G401 (cell line): Measurements from ENCODE around the gene RAB5IF. TPM values are rescaled to one million over a fixed set of nuclear protein-coding genes. Genes with fewer than 3 reads are reported as not detected.

Experiments used
- DNase-seq: peaks from one replicate; pipeline ENCODE4 v3.0.0-alpha.2; 2015; ENCODE audit warnings: low spot score
- in situ Hi-C: cut with HindIII; loops from 2 replicates; pipeline ENCODE4 v1.10.0; 2016; ENCODE audit warnings: low sequenced_read_pairs, mixed read lengths
- total RNA-seq: library from RNA; depleted of rRNA; stranded (reverse); fragments of >200 nt; shearing (Covaris generic); gene quantifications from 2 replicates; pipeline ENCODE4 v1.2.3, GENCODE V29; 2014; rRNA removed

RAB5IF gene
- total RNA-seq, 1 experiment from 2014 or later: 162 TPM

GRCh38 chr20:36647196-36648121 lies 41.9 kb downstream of the RAB5IF start:
- in situ Hi-C loops: no loop called here
- DNase-seq: no peak

- in situ Hi-C loops: no loop called here
- no peak for DNase-seq
Measured at GRCh38 chr20:36653456-36653855, 47.9 kb downstream of the RAB5IF start.

DNA sequence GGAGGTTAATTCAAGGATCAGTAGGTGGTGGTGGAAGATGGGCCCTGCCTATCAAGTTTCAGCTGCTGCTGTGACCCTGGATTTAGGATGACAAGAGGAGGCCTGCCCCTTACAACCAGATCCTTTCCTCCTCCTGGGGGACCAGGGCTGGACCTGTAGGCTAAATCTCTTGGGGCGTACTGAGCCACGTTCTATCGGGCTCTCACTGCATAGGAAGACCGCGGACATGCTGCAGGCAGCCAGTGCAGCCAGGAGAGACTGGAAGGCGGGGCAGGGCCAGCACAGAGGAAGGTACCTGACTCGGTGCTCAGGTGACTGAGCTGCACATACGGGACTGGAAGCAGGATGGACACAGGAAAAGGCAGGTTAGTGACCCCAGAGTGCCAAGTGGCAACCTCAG lies 48.9 kb downstream of the RAB5IF start:
- in situ Hi-C loops: no loop called here
- no peak for DNase-seq

DNA sequence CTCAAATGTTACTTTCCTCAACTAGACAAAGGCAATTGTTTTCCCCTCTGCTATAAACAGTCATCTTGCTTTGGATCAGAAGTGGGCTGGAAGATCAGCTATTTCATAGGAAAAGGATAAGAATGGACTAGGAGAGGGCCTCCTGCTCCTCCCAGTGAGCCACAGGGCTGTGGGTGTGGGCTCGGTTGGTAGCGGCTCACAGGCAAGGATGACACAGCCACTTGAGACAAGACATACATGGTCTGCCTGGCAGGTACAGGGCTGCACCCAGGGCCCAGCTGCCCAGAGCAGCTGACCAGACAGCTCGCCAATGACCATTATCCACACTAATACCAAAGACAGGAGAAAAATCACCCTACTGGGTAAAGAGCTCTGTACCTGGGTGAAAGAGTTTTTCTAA lies 49.4 kb downstream of the RAB5IF start:
- in situ Hi-C loops: no loop called here
- no peak for DNase-seq

GRCh38 chr20:36656733-36657132 lies 51.2 kb downstream of the RAB5IF start:
- in situ Hi-C loops: no loop called here
- no peak for DNase-seq

DNA sequence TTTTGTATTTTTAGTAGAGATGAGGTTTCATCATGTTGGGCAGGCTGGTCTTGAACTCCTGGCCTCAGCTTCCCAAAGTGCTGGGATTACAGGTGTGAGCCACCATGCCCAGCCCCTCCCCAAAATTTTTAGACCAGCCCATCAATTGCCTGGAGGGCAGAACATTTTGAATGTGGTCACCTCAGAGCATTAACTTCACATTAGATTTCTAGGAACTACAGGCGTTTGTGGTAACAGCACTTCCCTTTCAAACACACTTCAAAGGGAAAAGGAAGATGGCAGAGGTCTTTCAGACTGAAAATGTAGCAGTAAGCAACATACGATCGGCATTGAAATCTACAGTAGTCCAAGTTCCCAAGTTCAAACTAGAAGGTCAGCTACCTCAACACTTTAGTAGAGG lies 52.7 kb downstream of the RAB5IF start:
- in situ Hi-C loops: no loop called here
- no peak for DNase-seq

Other genes with a start within 250 kb of the RAB5IF start
- 28.2 and 41.4 TPM in 2 replicates for gene MYL9, start 64.3 kb upstream of the RAB5IF start, total RNA-seq
- 17.0 and 17.2 TPM in 2 replicates for gene TGIF2, start 32.2 kb upstream of the RAB5IF start, total RNA-seq
- gene SLA2, start 40.4 kb downstream of the RAB5IF start, total RNA-seq: 0.10 TPM in 1 of 2 replicates, not detected in the other
- 27.8 and 34.6 TPM in 2 replicates for gene NDRG3, start 140.3 kb downstream of the RAB5IF start, total RNA-seq
- gene DSN1, start 168.0 kb downstream of the RAB5IF start, total RNA-seq: 31.0 and 31.1 TPM in 2 replicates